B cell (primary cell): Measurements from ENCODE around the gene CHD8. TPM values are rescaled to one million over a fixed set of nuclear protein-coding genes. Genes with fewer than 3 reads are reported as not detected.

Experiments
- ATAC-seq: fragments of 200-7000 bp; cut with Tn5 transposase; one replicate; pipeline ENCODE4 v1.10.0; 2021; ENCODE audit warnings: low read depth, mild to moderate bottlenecking, moderate number of reproducible peaks, moderate library complexity
- CTCF ChIA-PET: fragments of 350-600 bp; sonication (Branson Sonifier 250); formaldehyde crosslinking; loops from one replicate; lab custom pipeline; 2021; ENCODE audit warnings: antibody characterized with exemption, inconsistent platforms; lab: Charles Lee
- POLR2A ChIA-PET: fragments of 350-600 bp; sonication (Branson Sonifier 250); formaldehyde crosslinking; loops from one replicate; lab custom pipeline; 2021; ENCODE audit warnings: antibody characterized with exemption; lab: Charles Lee
- DNase-seq: peaks from one replicate; pipeline ENCODE4 v3.0.0; 2013
- H2AFZ ChIP-seq: 2 replicates; pipeline ENCODE4 v1.6.1; 2012; ENCODE audit warnings: mild to moderate bottlenecking, low read depth, low read length; ENCODE audit not compliant: insufficient read depth, poor library complexity, severe bottlenecking
- H3K27ac ChIP-seq, 2 donors: 1 replicate in 1 of 2; 2 replicates in 1 of 2; pipeline ENCODE4 v1.5.1; 2012 to 2013; ENCODE audit warnings: low read length in 2 of 2, mild to moderate bottlenecking in 2 of 2, moderate library complexity in 1 of 2
- H3K27me3 ChIP-seq, 4 experiments: fragments of 200-600 bp in 1 of 4; sonication (generic) in 1 of 4; replicated peaks in 1 of 4; 1 replicate in 2 of 4; 2 replicates in 2 of 4; pipeline versions ENCODE4 v1.6.1 to v1.7.0; 2013 to 2016; ENCODE audit warnings: low read length in 3 of 4, mild to moderate bottlenecking in 2 of 4, mixed read lengths in 1 of 4, moderate library complexity in 1 of 4; ENCODE audit not compliant: insufficient read depth in 4 of 4, control insufficient read depth in 3 of 4; ENCODE audit errors: control extremely low read depth in 1 of 4
- H3K36me3 ChIP-seq, 2 experiments: replicated peaks in 1 of 2; 1 replicate in 1 of 2; 2 replicates in 1 of 2; pipeline versions ENCODE4 v1.6.1 to v1.7.1; 2013; ENCODE audit warnings: low read length in 1 of 2; ENCODE audit not compliant: insufficient read depth in 2 of 2, control insufficient read depth in 1 of 2; ENCODE audit errors: control extremely low read depth in 1 of 2, extremely low read depth in 1 of 2
- H3K4me1 ChIP-seq, 2 donors: fragments of 200-600 bp in 1 of 2; sonication (generic) in 1 of 2; 1 replicate in 1 of 2; 2 replicates in 1 of 2; pipeline versions ENCODE4 v1.5.1 to v1.6.1; 2013 to 2017; ENCODE audit warnings: low read length in 2 of 2; ENCODE audit not compliant: control insufficient read depth in 2 of 2, insufficient read depth in 2 of 2
- H3K4me2 ChIP-seq: replicated peaks from 2 replicates; pipeline ENCODE3; 2012; ENCODE audit warnings: mild to moderate bottlenecking, low read depth, low read length; ENCODE audit not compliant: poor library complexity, severe bottlenecking
- H3K4me3 ChIP-seq, 5 experiments: fragments of 200-600 bp in 1 of 5; sonication (generic) in 1 of 5; 1 replicate in 3 of 5; 2 replicates in 2 of 5; pipeline versions ENCODE4 v1.5.1 to v1.7.0; 2011 to 2016; ENCODE audit warnings: low read length in 4 of 5, mild to moderate bottlenecking in 4 of 5, low read depth in 2 of 5, control low read depth in 1 of 5, moderate library complexity in 1 of 5; ENCODE audit not compliant: insufficient read depth in 1 of 5; ENCODE audit errors: control extremely low read depth in 1 of 5, extremely low read depth in 1 of 5
- H3K79me2 ChIP-seq: fragments of 200-600 bp; sonication (generic); one replicate; pipeline ENCODE4 v1.6.0; 2016; ENCODE audit warnings: low read length; ENCODE audit not compliant: control insufficient read depth, insufficient read depth
- H3K9ac ChIP-seq: fragments of 200-600 bp; sonication (generic); 2 replicates; pipeline ENCODE4 v1.6.1; 2017; ENCODE audit warnings: mild to moderate bottlenecking, low read length, moderate library complexity
- H3K9me3 ChIP-seq, 3 donors: one replicate each; pipeline versions ENCODE4 v1.6.1 to v1.7.1; 2013; ENCODE audit warnings: low read length in 2 of 3; ENCODE audit not compliant: control insufficient read depth in 2 of 3, insufficient read depth in 1 of 3; ENCODE audit errors: control extremely low read depth in 1 of 3
- H4K20me1 ChIP-seq: 2 replicates; pipeline ENCODE4 v1.6.0; 2012; ENCODE audit warnings: mild to moderate bottlenecking, low read length; ENCODE audit not compliant: insufficient read depth, control insufficient read depth, poor library complexity, severe bottlenecking
- H3K27ac Mint-ChIP-seq: one replicate; pipeline ENCODE4 v1.8.0; 2021; ENCODE audit warnings: mixed read lengths
- H3K27me3 Mint-ChIP-seq: one replicate; pipeline ENCODE4 v1.8.0; 2021; ENCODE audit warnings: mixed read lengths
- H3K4me1 Mint-ChIP-seq: one replicate; pipeline ENCODE4 v1.8.0; 2021; ENCODE audit warnings: mixed read lengths
- H3K4me3 Mint-ChIP-seq: one replicate; pipeline ENCODE4 v1.8.0; 2021; ENCODE audit warnings: mixed read lengths
- H3K9me3 Mint-ChIP-seq: one replicate; pipeline ENCODE4 v1.8.0; 2022; ENCODE audit warnings: mixed read lengths; ENCODE audit not compliant: insufficient read depth
- EZH2 ChIP-seq: IDR thresholded peaks from 2 replicates; pipeline ENCODE4 v1.6.1; 2012; ENCODE audit warnings: borderline replicate concordance, low read depth, mild to moderate bottlenecking, moderate library complexity, low read length; ENCODE audit not compliant: insufficient read depth, poor library complexity, severe bottlenecking
- WGBS: methylation state at CpG from one replicate; pipeline ENCODE4 v1.1.5; 2013; ENCODE audit warnings: missing lambda C conversion rate; ENCODE audit not compliant: insufficient coverage; 5-methylcytosine and 5-hydroxymethylcytosine counted together
- intact Hi-C: fragments of 100-400 bp; cut with micrococcal nuclease; formaldehyde crosslinking; loops from one replicate; pipeline ENCODE4 v1.10.0; 2022
- polyA plus RNA-seq: library from polyadenylated mRNA; depleted of rRNA; stranded (reverse); fragments of >200 nt; gene quantifications from 2 replicates; pipeline ENCODE4 v1.2.3, GENCODE V29; 2012
- total RNA-seq, 2 donors: library from RNA; stranded (reverse); fragments of 120-200 nt in 1 of 2; gene quantifications; 1 replicate in 1 of 2; 2 replicates in 1 of 2; pipeline versions ENCODE4 v1.2.3 to v1.2.4, GENCODE V29; 2013 to 2022
- TF ChIP-seq, protein P1 (sequence below): fragments of 200-600 bp; IDR thresholded peaks from one replicate; pipeline ENCODE4 v1.8.0; 2022; ENCODE audit warnings: antibody characterized with exemption, mild to moderate bottlenecking

The CHD8 gene
- total and polyA plus RNA-seq, 2 donors (not counting 1 experiment from before 2014, with no cell fraction given): 43.5 to 155 TPM

- no peak overlapping the region for H3K4me3 ChIP-seq
- H3K79me2 ChIP-seq: no peaks in the 10 kb centered on the region
- H2AFZ ChIP-seq: no peak overlapping the region
- H3K9me3 ChIP-seq: no peaks in the 10 kb centered on the region
- ChIA-PET POLR2A (no interaction called here), CTCF (no interaction called here)
- H3K4me2 ChIP-seq: no peak overlapping the region
- intact Hi-C loops: loop anchor here (5.0 kb wide), 1 partner anchor 153 kb away; no protein-coding TSS in a partner anchor
- H3K27ac ChIP-seq: no peak overlapping the region
- H3K27me3 Mint-ChIP-seq: no peaks in the 10 kb centered on the region
- WGBS: no CpG with 5 or more reads among the region's 1 CpG
- no peaks in the 10 kb centered on the region for H3K27me3 ChIP-seq
- ATAC-seq (no peak), DNase-seq (no peak)
- H3K4me3 Mint-ChIP-seq: no peak overlapping the region
- H4K20me1 ChIP-seq: peaks cover 4% of the 10 kb centered on the region
- no peak for TF ChIP-seq EZH2
- TF ChIP-seq, protein P1, sequence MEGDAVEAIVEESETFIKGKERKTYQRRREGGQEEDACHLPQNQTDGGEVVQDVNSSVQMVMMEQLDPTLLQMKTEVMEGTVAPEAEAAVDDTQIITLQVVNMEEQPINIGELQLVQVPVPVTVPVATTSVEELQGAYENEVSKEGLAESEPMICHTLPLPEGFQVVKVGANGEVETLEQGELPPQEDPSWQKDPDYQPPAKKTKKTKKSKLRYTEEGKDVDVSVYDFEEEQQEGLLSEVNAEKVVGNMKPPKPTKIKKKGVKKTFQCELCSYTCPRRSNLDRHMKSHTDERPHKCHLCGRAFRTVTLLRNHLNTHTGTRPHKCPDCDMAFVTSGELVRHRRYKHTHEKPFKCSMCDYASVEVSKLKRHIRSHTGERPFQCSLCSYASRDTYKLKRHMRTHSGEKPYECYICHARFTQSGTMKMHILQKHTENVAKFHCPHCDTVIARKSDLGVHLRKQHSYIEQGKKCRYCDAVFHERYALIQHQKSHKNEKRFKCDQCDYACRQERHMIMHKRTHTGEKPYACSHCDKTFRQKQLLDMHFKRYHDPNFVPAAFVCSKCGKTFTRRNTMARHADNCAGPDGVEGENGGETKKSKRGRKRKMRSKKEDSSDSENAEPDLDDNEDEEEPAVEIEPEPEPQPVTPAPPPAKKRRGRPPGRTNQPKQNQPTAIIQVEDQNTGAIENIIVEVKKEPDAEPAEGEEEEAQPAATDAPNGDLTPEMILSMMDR: no peak
- H3K27ac Mint-ChIP-seq: no peak overlapping the region
- no peaks in the 10 kb centered on the region for H3K4me1 Mint-ChIP-seq
- H3K9ac ChIP-seq: no peak overlapping the region
- no peaks in the 10 kb centered on the region for H3K4me1 ChIP-seq
- H3K9me3 Mint-ChIP-seq: no peaks in the 10 kb centered on the region
- H3K36me3 ChIP-seq: peaks cover 26 to 97% of the 10 kb centered on the region in 2 experiments
Observed at GRCh38 chr14:21395450-21395849, 60.5 kb downstream of the CHD8 start.

GRCh38 chr14:21385188-21385904 lies 70.6 kb downstream of the CHD8 start:
- peak overlapping the region in 4 of 5 experiments; percentile 75 to 99 (median 96) for H3K4me3 ChIP-seq
- peaks cover 41% of the 10 kb centered on the region for H3K4me1 Mint-ChIP-seq
- H3K27me3 Mint-ChIP-seq: no peaks in the 10 kb centered on the region
- peak overlapping the region; percentile 96 for H3K4me3 Mint-ChIP-seq
- peak overlapping the region; percentile 82 to 94 for H3K27ac ChIP-seq
- DNase-seq (peak; percentile 75), ATAC-seq (peak; percentile 26)
- WGBS: 22% methylated on average over 2 of the region's 7 CpGs
- peaks cover 11% of the 10 kb centered on the region for H4K20me1 ChIP-seq
- H3K9ac ChIP-seq: peak overlapping the region; percentile 82
- intact Hi-C loops: loop anchor here (1.0 to 2.0 kb wide), 2 partner anchors 33 to 125 kb away; no protein-coding TSS in a partner anchor
- no peaks in the 10 kb centered on the region for H3K9me3 Mint-ChIP-seq
- no peaks in the 10 kb centered on the region for H3K27me3 ChIP-seq
- peak overlapping the region; percentile 100 for H3K27ac Mint-ChIP-seq
- peaks cover 35% of the 10 kb centered on the region for H3K79me2 ChIP-seq
- peaks cover 1 to 12% of the 10 kb centered on the region in 2 experiments for H3K36me3 ChIP-seq
- ChIA-PET POLR2A (interaction anchor here (0.6 to 1.3 kb wide), 11 partner anchors 14 to 929 kb away, joined by 3 to 7 read pairs (median 4); partner anchors contain the start of gene METTL3), CTCF (interaction anchor here (0.5 to 1.4 kb wide), 5 partner anchors 78 to 317 kb away, joined by 3 to 5 read pairs (median 3); no protein-coding TSS in a partner anchor)
- TF ChIP-seq EZH2: no peak
- TF ChIP-seq, protein P1: no peak
- H3K4me1 ChIP-seq: peaks cover 20 to 26% of the 10 kb centered on the region in 2 donors
- H3K4me2 ChIP-seq: peak overlapping the region; percentile 80
- H3K9me3 ChIP-seq: no peaks in the 10 kb centered on the region
- peak overlapping the region; percentile 95 for H2AFZ ChIP-seq
